Psoas muscle (tissue), 8 donors: ENCODE results near the gene ACER3. TPM values are rescaled to one million over a fixed set of nuclear protein-coding genes. Genes with fewer than 3 reads are reported as not detected.
"Not testable (repeated sequence)": the region's sequence is repeated elsewhere in the genome, so short reads cannot be mapped to it uniquely, and the experiment has no call there.

Experiments used
- ATAC-seq, 4 donors: fragments of 200-7000 bp; cut with Tn5 transposase; one replicate each; pipeline ENCODE4 v1.9.1; 2020; ENCODE audit warnings: moderate library complexity in 3 of 4, mild to moderate bottlenecking in 2 of 4
- DNase-seq, 2 donors: peaks; one replicate each; pipeline ENCODE4 v3.0.0-alpha.2; 2020
- H3K27ac ChIP-seq: fragments of 200-600 bp; one replicate; pipeline ENCODE4 v1.8.0; 2022
- H3K27me3 ChIP-seq, 3 donors: fragments of 200-600 bp in 1 of 3; one replicate each; pipeline versions ENCODE4 v1.6.1 to v1.8.0; 2013 to 2022; ENCODE audit warnings: low read length in 2 of 3, mild to moderate bottlenecking in 2 of 3, moderate library complexity in 1 of 3; ENCODE audit not compliant: insufficient read depth in 3 of 3
- H3K36me3 ChIP-seq, 2 donors: fragments of 200-600 bp in 1 of 2; one replicate each; pipeline versions ENCODE4 v1.6.1 to v1.8.0; 2013 to 2022; ENCODE audit warnings: low read depth in 1 of 2, mild to moderate bottlenecking in 1 of 2, moderate library complexity in 1 of 2; ENCODE audit not compliant: insufficient read depth in 1 of 2
- H3K4me1 ChIP-seq: fragments of 200-600 bp; one replicate; pipeline ENCODE4 v1.8.0; 2022
- H3K4me3 ChIP-seq: fragments of 200-600 bp; one replicate; pipeline ENCODE4 v1.8.0; 2022; ENCODE audit warnings: mild to moderate bottlenecking
- H3K9me3 ChIP-seq: fragments of 200-600 bp; one replicate; pipeline ENCODE4 v1.8.0; 2022
- CTCF ChIP-seq: fragments of 200-600 bp; IDR thresholded peaks from one replicate; pipeline ENCODE4 v1.8.0; 2022; ENCODE audit warnings: antibody characterized with exemption
- WGBS, 3 donors: extraction: QIAGEN DNeasy Blood & Tissue Kit; methylation state at CpG; one replicate each; pipeline versions ENCODE4 v1.1.6 to v1.1.7; 2013; 5-methylcytosine and 5-hydroxymethylcytosine counted together
- intact Hi-C, 2 donors: fragments of 100-400 bp; cut with DNase I; formaldehyde crosslinking; loops; one replicate each; pipeline versions ENCODE4 v1.11.0 to v1.14.2; 2022
- polyA plus RNA-seq, 3 donors: library from polyadenylated mRNA; stranded (reverse); fragments of 200-250 nt; gene quantifications; one replicate each; pipeline ENCODE4 v1.2.3, GENCODE V29; 2013
- total RNA-seq, 4 donors: library from RNA; stranded (reverse); fragmentation: NEBNext Ultra II Directional in 2 of 4; extraction: Animal tissue kit (Norgen Biotek cat#: 25700) in 2 of 4; gene quantifications; one replicate each; pipeline versions ENCODE4 v1.2.1 to v1.2.4, GENCODE V29; 2021 to 2023
- donor health status: healthy with polysubstance abuse.
- donor health status: DM: no; HTN: no; CAD: no; lungs with moderate emphysema.
- donor health status: Bipolar disorder and iron deficiency.
- donor health status: healthy.
- donor health status: DM: yes; HTN: yes; CAD: no.
- donor health status: DM: no; HTN: no; CAD: no.
- donor health status: DM: no; HTN: no; CAD: no.
- donor health status: DM: yes; HTN: yes; CAD: no.

The ACER3 gene
- total and polyA plus RNA-seq, 7 donors: 0.76 to 6.3 (median 3.4) TPM

GRCh38 chr11:76897233-76897632, 36.5 kb downstream of the ACER3 start:
- Histone ChIP-seq H3K4me1 (no peaks in the 10 kb centered on the region), H3K4me3 (no peak overlapping the region), H3K36me3 (no peaks in the 10 kb centered on the region), H3K27me3 (no peaks in the 10 kb centered on the region), H3K27ac (no peak overlapping the region), H3K9me3 (no peaks in the 10 kb centered on the region)
- no peak for DNase-seq
- intact Hi-C loops: no loop called here
- WGBS, 3 donors: 95 to 99% (median 95%) methylated on average over 2 of the region's 2 CpGs
- TF ChIP-seq CTCF: no peak
- ATAC-seq: no peak

- H3K4me3 ChIP-seq: no peak overlapping the region
- no peak overlapping the region for H3K27ac ChIP-seq
- WGBS, 3 donors: 94 to 99% (median 96%) methylated on average over 3 of the region's 3 CpGs
- no peaks in the 10 kb centered on the region for H3K4me1 ChIP-seq
- H3K36me3 ChIP-seq: no peaks in the 10 kb centered on the region
- H3K9me3 ChIP-seq: no peaks in the 10 kb centered on the region
- no peaks in the 10 kb centered on the region for H3K27me3 ChIP-seq
- TF ChIP-seq CTCF: no peak
- no peak for DNase-seq
- no peak for ATAC-seq
- intact Hi-C loops: no loop called here
Measured at GRCh38 chr11:76901144-76901543, 40.4 kb downstream of the ACER3 start.

- H3K9me3 ChIP-seq, ATAC-seq, H3K36me3 ChIP-seq, H3K27ac ChIP-seq, H3K4me1 ChIP-seq, H3K4me3 ChIP-seq, intact Hi-C loops, H3K27me3 ChIP-seq, DNase-seq: not testable (repeated sequence)
- WGBS, 3 donors: 90 to 95% (median 93%) methylated on average over 6 of the region's 6 CpGs
Measured at GRCh38 chr11:76901622-76902021, 40.9 kb downstream of the ACER3 start.

GRCh38 chr11:76902121-76903014, 41.6 kb downstream of the ACER3 start:
- WGBS, 3 donors: 90 to 92% (median 91%) methylated on average over 5 of the region's 5 CpGs
- no peak for ATAC-seq
- DNase-seq: no peak
- no peak for TF ChIP-seq CTCF
- H3K9me3 ChIP-seq: no peaks in the 10 kb centered on the region
- no peaks in the 10 kb centered on the region for H3K4me1 ChIP-seq
- no peaks in the 10 kb centered on the region for H3K27me3 ChIP-seq
- no peak overlapping the region for H3K27ac ChIP-seq
- intact Hi-C loops: no loop called here
- H3K36me3 ChIP-seq: no peaks in the 10 kb centered on the region
- H3K4me3 ChIP-seq: no peak overlapping the region

GRCh38 chr11:76903325-76903724, 42.6 kb downstream of the ACER3 start:
- 29 to 50% (median 49%) methylated on average over 3 of the region's 3 CpGs for whole genome bisulfite sequencing, 3 donors
- no peak for DNase-seq
- no peak for ATAC-seq
- no peak overlapping the region for H3K4me3 ChIP-seq
- H3K4me1 ChIP-seq: no peaks in the 10 kb centered on the region
- no peaks in the 10 kb centered on the region for H3K36me3 ChIP-seq
- no peak overlapping the region for H3K27ac ChIP-seq
- intact Hi-C loops: no loop called here
- TF ChIP-seq CTCF: no peak
- no peaks in the 10 kb centered on the region for H3K27me3 ChIP-seq
- H3K9me3 ChIP-seq: no peaks in the 10 kb centered on the region
